HEK293 (cell line): ENCODE measurements around the gene USHBP1.

Source experiments
- CTCF ChIA-PET: fragments of 350-600 bp; formaldehyde crosslinking; extraction: SDS; loops from one replicate; lab custom pipeline; 2021; ENCODE audit warnings: antibody characterized with exemption; lab: Yijun Ruan, JAX
- POLR2A ChIA-PET: fragments of 300-600 bp; formaldehyde crosslinking; extraction: SDS; loops from one replicate; lab custom pipeline; 2020; ENCODE audit warnings: antibody characterized with exemption, inconsistent platforms; lab: Yijun Ruan, JAX
- H3K27ac ChIP-seq: fragments of 200-500 bp; sonication (Bioruptor generic); 2 replicates; pipeline ENCODE4 v1.5.1; 2014; ENCODE audit warnings: low read depth, low read length, control low read depth, inconsistent platforms; ENCODE audit errors: extremely low read depth
- H3K36me3 ChIP-seq, 2 experiments: fragments of 200-500 bp in 1 of 2; sonication (Bioruptor generic) in 1 of 2; 1 replicate in 1 of 2; 2 replicates in 1 of 2; pipeline ENCODE4 v1.5.1; 2014 to 2017; ENCODE audit warnings: inconsistent platforms in 2 of 2, low read length in 2 of 2; ENCODE audit not compliant: control insufficient read depth in 2 of 2, insufficient read depth in 1 of 2
- H3K4me1 ChIP-seq: fragments of 200-500 bp; sonication (Bioruptor generic); 2 replicates; pipeline ENCODE4 v1.5.1; 2014; ENCODE audit warnings: mild to moderate bottlenecking, low read length, inconsistent platforms; ENCODE audit not compliant: control insufficient read depth, insufficient read depth
- H3K4me3 ChIP-seq: 2 replicates; pipeline ENCODE4 v1.5.1; 2011; ENCODE audit warnings: low read depth, mild to moderate bottlenecking, control low read depth, low read length, moderate library complexity
- H3K9me3 ChIP-seq: fragments of 200-500 bp; sonication (Bioruptor generic); 2 replicates; pipeline ENCODE4 v1.5.1; 2014; ENCODE audit warnings: low read depth, low read length, inconsistent platforms; ENCODE audit not compliant: control insufficient read depth, insufficient read depth
- EGR2 ChIP-seq: fragments of 450-650 bp; formaldehyde crosslinking; IDR thresholded peaks from 2 replicates; pipeline ENCODE4 v1.5.1; 2016; ENCODE audit warnings: low read depth, missing biosample characterization, missing genetic modification characterization
- GLIS1 ChIP-seq: fragments of 450-650 bp; formaldehyde crosslinking; IDR thresholded peaks from 2 replicates; pipeline ENCODE4 v1.5.1; 2016; ENCODE audit warnings: missing biosample characterization, missing genetic modification characterization
- GLIS2 ChIP-seq: fragments of 450-650 bp; formaldehyde crosslinking; IDR thresholded peaks from 2 replicates; pipeline ENCODE4 v1.5.1; 2016; ENCODE audit warnings: missing biosample characterization, missing genetic modification characterization
- HOXC10 ChIP-seq: sonication (generic); formaldehyde crosslinking; IDR thresholded peaks from 2 replicates; pipeline ENCODE4 v1.8.1; 2023; ENCODE audit warnings: mild to moderate bottlenecking, missing genetic modification reagents
- IKZF3 ChIP-seq: fragments of 450-650 bp; IDR thresholded peaks from 2 replicates; pipeline ENCODE4 v1.5.0; 2018; ENCODE audit warnings: missing biosample characterization, mild to moderate bottlenecking, missing genetic modification characterization, moderate library complexity
- PRDM4 ChIP-seq: fragments of 450-650 bp; formaldehyde crosslinking; IDR thresholded peaks from 2 replicates; pipeline ENCODE4 v1.5.1; 2017; ENCODE audit warnings: missing biosample characterization, missing genetic modification characterization
- RBAK ChIP-seq: fragments of 450-650 bp; formaldehyde crosslinking; IDR thresholded peaks from 2 replicates; pipeline ENCODE4 v1.5.1; 2016; ENCODE audit warnings: missing biosample characterization, missing genetic modification characterization
- REPIN1 ChIP-seq: fragments of 450-650 bp; formaldehyde crosslinking; IDR thresholded peaks from 2 replicates; pipeline ENCODE4 v1.5.1; 2017; ENCODE audit warnings: missing biosample characterization, missing genetic modification characterization, low read depth
- SCRT1 ChIP-seq: fragments of 450-650 bp; formaldehyde crosslinking; IDR thresholded peaks from 2 replicates; pipeline ENCODE4 v1.5.1; 2016; ENCODE audit warnings: missing biosample characterization, missing genetic modification characterization, borderline replicate concordance
- SCRT2 ChIP-seq: fragments of 450-650 bp; formaldehyde crosslinking; IDR thresholded peaks from 2 replicates; pipeline ENCODE4 v1.5.1; 2016; ENCODE audit warnings: missing biosample characterization, missing genetic modification characterization
- YY2 ChIP-seq: fragments of 450-650 bp; formaldehyde crosslinking; IDR thresholded peaks from 2 replicates; pipeline ENCODE4 v1.5.1; 2016; ENCODE audit warnings: missing biosample characterization, missing genetic modification characterization
- ZBTB10 ChIP-seq: fragments of 450-650 bp; formaldehyde crosslinking; IDR thresholded peaks from 2 replicates; pipeline ENCODE4 v1.5.1; 2016; ENCODE audit warnings: missing biosample characterization, missing genetic modification characterization
- ZBTB7A ChIP-seq: fragments of 450-650 bp; formaldehyde crosslinking; IDR thresholded peaks from 2 replicates; pipeline ENCODE4 v1.5.1; 2016; ENCODE audit warnings: low read depth, missing biosample characterization, missing genetic modification characterization
- ZEB2 ChIP-seq: fragments of 450-650 bp; formaldehyde crosslinking; IDR thresholded peaks from 2 replicates; pipeline ENCODE4 v1.5.1; 2016; ENCODE audit warnings: missing biosample characterization, missing genetic modification characterization
- ZNF157 ChIP-seq: fragments of 450-650 bp; formaldehyde crosslinking; IDR thresholded peaks from 2 replicates; pipeline ENCODE4 v1.5.1; 2016; ENCODE audit warnings: missing biosample characterization, missing genetic modification characterization
- ZNF221 ChIP-seq: fragments of 450-650 bp; formaldehyde crosslinking; IDR thresholded peaks from 2 replicates; pipeline ENCODE4 v1.5.1; 2017; ENCODE audit warnings: missing biosample characterization, missing genetic modification characterization, borderline replicate concordance
- ZNF248 ChIP-seq: fragments of 450-650 bp; formaldehyde crosslinking; IDR thresholded peaks from 2 replicates; pipeline ENCODE4 v1.5.1; 2017; ENCODE audit warnings: missing biosample characterization, missing genetic modification characterization
- ZNF324 ChIP-seq: fragments of 450-650 bp; formaldehyde crosslinking; IDR thresholded peaks from 2 replicates; pipeline ENCODE4 v1.5.1; 2016; ENCODE audit warnings: missing biosample characterization, missing genetic modification characterization
- ZNF391 ChIP-seq: fragments of 450-650 bp; formaldehyde crosslinking; IDR thresholded peaks from 2 replicates; pipeline ENCODE4 v1.5.1; 2016; ENCODE audit warnings: low read depth, missing biosample characterization, missing genetic modification characterization, borderline replicate concordance
- ZNF416 ChIP-seq: fragments of 450-650 bp; formaldehyde crosslinking; IDR thresholded peaks from 2 replicates; pipeline ENCODE4 v1.5.1; 2016; ENCODE audit warnings: missing biosample characterization, missing genetic modification characterization
- ZNF433 ChIP-seq: fragments of 450-650 bp; formaldehyde crosslinking; IDR thresholded peaks from 2 replicates; pipeline ENCODE4 v1.5.1; 2016; ENCODE audit warnings: missing biosample characterization, missing genetic modification characterization, low read depth
- ZNF549 ChIP-seq: fragments of 450-650 bp; IDR thresholded peaks from 2 replicates; pipeline ENCODE4 v1.5.1; 2018; ENCODE audit warnings: missing biosample characterization, missing genetic modification characterization, mild to moderate bottlenecking, inconsistent platforms, moderate library complexity
- ZNF561 ChIP-seq: fragments of 450-650 bp; IDR thresholded peaks from 2 replicates; pipeline ENCODE4 v1.5.1; 2018; ENCODE audit warnings: missing biosample characterization, missing genetic modification characterization, borderline replicate concordance
- ZNF677 ChIP-seq: fragments of 450-650 bp; IDR thresholded peaks from 2 replicates; pipeline ENCODE4 v1.5.0; 2018; ENCODE audit warnings: missing biosample characterization, mild to moderate bottlenecking, missing genetic modification characterization, moderate library complexity
- ZSCAN30 ChIP-seq: fragments of 450-650 bp; IDR thresholded peaks from 2 replicates; pipeline ENCODE4 v1.5.1; 2018; ENCODE audit warnings: missing biosample characterization, mild to moderate bottlenecking, missing genetic modification characterization, moderate library complexity
- TF ChIP-seq, protein P1 (sequence below): fragments of 450-650 bp; formaldehyde crosslinking; IDR thresholded peaks from 2 replicates; pipeline ENCODE4 v1.5.1; 2017; ENCODE audit warnings: missing biosample characterization, missing genetic modification characterization
- TF ChIP-seq, protein P2 (sequence below): fragments of 450-650 bp; formaldehyde crosslinking; IDR thresholded peaks from 2 replicates; pipeline ENCODE4 v1.5.1; 2016; ENCODE audit warnings: missing biosample characterization, missing genetic modification characterization

The USHBP1 gene

DNA sequence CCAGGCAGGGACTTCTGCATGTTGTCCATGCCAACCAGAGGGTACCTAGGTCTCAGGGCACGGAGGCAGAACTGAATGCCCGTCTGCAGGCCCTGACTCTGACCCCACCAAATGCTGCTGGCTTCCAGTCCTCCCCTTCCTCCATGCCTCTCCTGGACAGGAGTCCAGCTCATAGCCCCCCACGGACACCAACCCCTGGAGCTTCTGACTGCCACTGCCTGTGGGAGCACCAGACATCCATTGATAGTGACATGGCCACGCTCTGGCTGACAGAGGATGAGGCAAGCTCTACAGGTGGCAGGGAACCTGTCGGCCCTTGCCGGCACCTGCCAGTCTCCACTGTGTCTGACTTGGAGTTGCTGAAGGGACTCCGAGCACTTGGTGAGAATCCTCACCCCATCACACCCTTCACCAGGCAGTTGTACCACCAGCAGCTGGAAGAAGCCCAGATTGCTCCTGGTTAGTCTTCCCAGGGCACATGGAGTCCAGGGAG, 19.0 kb upstream of the USHBP1 start:
- Histone ChIP-seq H3K4me1 (no peaks in the 10 kb centered on the region), H3K9me3 (no peaks in the 10 kb centered on the region), H3K36me3 (peaks cover 0 to 6% of the 10 kb centered on the region in 2 experiments; a peak in 1 of 3 replicates), H3K4me3 (no peak overlapping the region), H3K27ac (no peak overlapping the region)
- TF ChIP-seq ZNF677 (tag by site-specific recombination) (no peak), IKZF3 (no peak), GLIS1 (peak; percentile 90), ZNF416 (tag by site-specific recombination) (no peak), GLIS2 (tag by site-specific recombination) (peak; percentile 23; the same call in 1 of the 2 replicates), SCRT1 (peak; percentile 99), ZNF157 (tag by site-specific recombination) (no peak), YY2 (no peak), ZNF248 (tag by site-specific recombination) (no peak), RBAK (tag by site-specific recombination) (no peak), ZBTB7A (no peak), ZNF221 (tag by site-specific recombination) (no peak), SCRT2 (peak; percentile 98), ZNF561 (tag by site-specific recombination) (no peak), ZNF433 (tag by site-specific recombination) (no peak)
- POLR2A ChIA-PET: no interaction called here
- CTCF ChIA-PET: interaction anchor here (0.6 to 4.1 kb wide), 15 partner anchors 18 to 1884 kb away, joined by 3 to 37 read pairs (median 4); partner anchors contain the start of genes ABHD8, BABAM1, MRPL34 and USHBP1

DNA sequence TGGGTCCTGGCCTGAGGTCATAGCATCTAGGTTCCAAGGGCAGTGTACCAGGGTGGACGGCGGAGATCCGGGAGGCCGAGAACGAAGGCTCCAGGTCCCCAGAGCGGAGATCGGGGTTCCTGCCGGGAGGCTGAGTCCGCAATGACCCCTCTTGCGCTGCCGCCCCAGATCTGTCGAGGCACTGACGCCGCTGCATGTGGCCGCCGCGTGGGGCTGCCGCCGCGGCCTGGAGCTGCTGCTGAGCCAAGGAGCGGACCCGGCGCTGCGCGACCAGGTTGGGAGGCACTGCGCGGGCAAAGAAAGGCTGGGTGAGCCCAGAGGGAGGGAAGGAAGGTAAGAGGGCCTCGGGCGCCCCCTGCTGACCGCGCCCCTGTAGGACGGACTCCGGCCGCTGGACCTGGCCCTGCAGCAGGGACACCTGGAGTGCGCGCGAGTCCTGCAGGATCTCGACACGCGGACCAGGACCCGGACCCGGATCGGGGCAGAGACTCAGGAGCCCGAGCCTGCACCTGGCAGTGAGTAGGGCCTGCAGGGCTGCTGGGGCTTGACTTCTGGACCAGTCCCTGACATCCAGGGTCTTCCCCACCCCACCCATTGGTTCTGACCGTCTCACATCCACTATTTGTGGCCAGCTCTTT, 18.1 kb upstream of the USHBP1 start:
- Histone ChIP-seq H3K27ac (no peak overlapping the region), H3K4me1 (no peaks in the 10 kb centered on the region), H3K9me3 (no peaks in the 10 kb centered on the region), H3K4me3 (no peak overlapping the region), H3K36me3 (peaks cover 0 to 9% of the 10 kb centered on the region in 2 experiments; a peak in 2 of 3 replicates)
- ChIA-PET POLR2A (interaction anchor here (1.0 kb wide), 1 partner anchor 16 kb away, joined by 3 read pairs; the partner anchor contains the start of gene BABAM1), CTCF (interaction anchor here (0.5 to 4.1 kb wide), 28 partner anchors 9 to 1202 kb away, joined by 3 to 37 read pairs (median 3); partner anchors contain the start of genes ABHD8, BABAM1, HAUS8 and MRPL34)
- TF ChIP-seq, protein P1, sequence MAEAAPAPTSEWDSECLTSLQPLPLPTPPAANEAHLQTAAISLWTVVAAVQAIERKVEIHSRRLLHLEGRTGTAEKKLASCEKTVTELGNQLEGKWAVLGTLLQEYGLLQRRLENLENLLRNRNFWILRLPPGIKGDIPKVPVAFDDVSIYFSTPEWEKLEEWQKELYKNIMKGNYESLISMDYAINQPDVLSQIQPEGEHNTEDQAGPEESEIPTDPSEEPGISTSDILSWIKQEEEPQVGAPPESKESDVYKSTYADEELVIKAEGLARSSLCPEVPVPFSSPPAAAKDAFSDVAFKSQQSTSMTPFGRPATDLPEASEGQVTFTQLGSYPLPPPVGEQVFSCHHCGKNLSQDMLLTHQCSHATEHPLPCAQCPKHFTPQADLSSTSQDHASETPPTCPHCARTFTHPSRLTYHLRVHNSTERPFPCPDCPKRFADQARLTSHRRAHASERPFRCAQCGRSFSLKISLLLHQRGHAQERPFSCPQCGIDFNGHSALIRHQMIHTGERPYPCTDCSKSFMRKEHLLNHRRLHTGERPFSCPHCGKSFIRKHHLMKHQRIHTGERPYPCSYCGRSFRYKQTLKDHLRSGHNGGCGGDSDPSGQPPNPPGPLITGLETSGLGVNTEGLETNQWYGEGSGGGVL: no peak
- TF ChIP-seq ZEB2 (tag by site-specific recombination): peak; percentile 63; the same call in 1 of the 2 replicates
- TF ChIP-seq ZNF391 (tag by site-specific recombination): no peak
- no peak for TF ChIP-seq EGR2
- no peak for TF ChIP-seq ZNF549 (tag by site-specific recombination)
- 0 out of 2 replicates have a peak, but pooled peaks have one; percentile 26 for TF ChIP-seq ZBTB10 (tag by site-specific recombination)
- TF ChIP-seq ZNF324: 0 out of 2 replicates have a peak, but pooled peaks have one; percentile 51
- TF ChIP-seq ZSCAN30 (tag by site-specific recombination): peak; percentile 62
- TF ChIP-seq HOXC10 (CRISPR knock-in tag): 0 out of 2 replicates have a peak, but pooled peaks have one; percentile 15
- no peak for TF ChIP-seq PRDM4 (tag by site-specific recombination)
- TF ChIP-seq ZNF248 (tag by site-specific recombination): no peak
- TF ChIP-seq REPIN1 (tag by site-specific recombination): no peak
- TF ChIP-seq, protein P2, sequence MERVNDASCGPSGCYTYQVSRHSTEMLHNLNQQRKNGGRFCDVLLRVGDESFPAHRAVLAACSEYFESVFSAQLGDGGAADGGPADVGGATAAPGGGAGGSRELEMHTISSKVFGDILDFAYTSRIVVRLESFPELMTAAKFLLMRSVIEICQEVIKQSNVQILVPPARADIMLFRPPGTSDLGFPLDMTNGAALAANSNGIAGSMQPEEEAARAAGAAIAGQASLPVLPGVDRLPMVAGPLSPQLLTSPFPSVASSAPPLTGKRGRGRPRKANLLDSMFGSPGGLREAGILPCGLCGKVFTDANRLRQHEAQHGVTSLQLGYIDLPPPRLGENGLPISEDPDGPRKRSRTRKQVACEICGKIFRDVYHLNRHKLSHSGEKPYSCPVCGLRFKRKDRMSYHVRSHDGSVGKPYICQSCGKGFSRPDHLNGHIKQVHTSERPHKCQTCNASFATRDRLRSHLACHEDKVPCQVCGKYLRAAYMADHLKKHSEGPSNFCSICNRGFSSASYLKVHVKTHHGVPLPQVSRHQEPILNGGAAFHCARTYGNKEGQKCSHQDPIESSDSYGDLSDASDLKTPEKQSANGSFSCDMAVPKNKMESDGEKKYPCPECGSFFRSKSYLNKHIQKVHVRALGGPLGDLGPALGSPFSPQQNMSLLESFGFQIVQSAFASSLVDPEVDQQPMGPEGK (tag by site-specific recombination): peak; percentile 54; the same call in 1 of the 2 replicates
